ENCODE measurements around the gene SPO11. TPM values are rescaled to one million over a fixed set of nuclear protein-coding genes. Genes with fewer than 3 reads are reported as not detected.

The SPO11 gene
- total RNA-seq, 1 donor from 2014 or later, result not detected

DNA sequence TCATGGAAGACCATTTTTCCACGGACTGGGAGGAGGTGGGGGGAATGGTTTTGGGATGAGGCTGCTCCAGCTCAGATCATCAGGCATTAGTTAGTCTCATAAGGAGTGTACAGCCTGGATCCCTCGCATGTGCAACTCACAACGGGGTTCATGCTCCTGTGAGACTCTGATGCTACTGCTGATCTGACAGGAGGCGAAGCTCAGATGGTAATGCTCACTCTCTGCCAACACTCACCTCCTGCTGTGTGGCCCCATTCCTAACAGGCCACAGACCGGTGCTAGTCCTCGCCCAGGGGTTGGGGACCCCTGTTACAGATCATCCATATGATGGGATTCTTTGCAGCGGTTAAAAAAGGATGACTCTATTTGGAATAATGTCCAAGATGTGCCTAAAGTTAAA lies 35.6 kb upstream of the SPO11 start:
- TF ChIP-seq, protein P1, sequence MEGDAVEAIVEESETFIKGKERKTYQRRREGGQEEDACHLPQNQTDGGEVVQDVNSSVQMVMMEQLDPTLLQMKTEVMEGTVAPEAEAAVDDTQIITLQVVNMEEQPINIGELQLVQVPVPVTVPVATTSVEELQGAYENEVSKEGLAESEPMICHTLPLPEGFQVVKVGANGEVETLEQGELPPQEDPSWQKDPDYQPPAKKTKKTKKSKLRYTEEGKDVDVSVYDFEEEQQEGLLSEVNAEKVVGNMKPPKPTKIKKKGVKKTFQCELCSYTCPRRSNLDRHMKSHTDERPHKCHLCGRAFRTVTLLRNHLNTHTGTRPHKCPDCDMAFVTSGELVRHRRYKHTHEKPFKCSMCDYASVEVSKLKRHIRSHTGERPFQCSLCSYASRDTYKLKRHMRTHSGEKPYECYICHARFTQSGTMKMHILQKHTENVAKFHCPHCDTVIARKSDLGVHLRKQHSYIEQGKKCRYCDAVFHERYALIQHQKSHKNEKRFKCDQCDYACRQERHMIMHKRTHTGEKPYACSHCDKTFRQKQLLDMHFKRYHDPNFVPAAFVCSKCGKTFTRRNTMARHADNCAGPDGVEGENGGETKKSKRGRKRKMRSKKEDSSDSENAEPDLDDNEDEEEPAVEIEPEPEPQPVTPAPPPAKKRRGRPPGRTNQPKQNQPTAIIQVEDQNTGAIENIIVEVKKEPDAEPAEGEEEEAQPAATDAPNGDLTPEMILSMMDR (conservative IDR thresholded peaks at IDR 0.05; ENCODE audit: low read depth, low read length), result no peak
- no peak overlapping the region for H3K4me3 ChIP-seq (ENCODE audit: low read depth, low read length)
- DNase-seq (ENCODE audit: low read depth), result no peak

DNA sequence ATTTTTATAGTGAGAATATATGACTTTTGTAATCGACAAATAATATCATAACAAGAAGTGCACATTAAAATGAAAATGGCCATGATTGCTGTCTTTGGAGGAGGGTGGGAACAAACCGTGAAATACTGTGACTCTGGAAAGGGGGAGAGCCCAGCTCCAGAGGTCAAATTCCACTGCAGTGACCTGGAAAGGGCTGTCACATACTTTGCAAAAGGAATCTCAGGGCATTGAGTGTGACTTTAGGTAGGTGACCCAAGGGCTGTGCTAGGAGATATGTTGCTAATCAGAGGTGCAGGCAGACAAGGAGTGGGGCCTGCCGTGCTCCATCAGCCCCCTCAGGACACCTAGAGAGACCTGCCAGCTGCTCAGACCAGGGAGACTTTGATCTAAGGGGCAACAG lies 35.1 kb upstream of the SPO11 start:
- DNase-seq (ENCODE audit: low read depth), result no peak
- TF ChIP-seq, protein P1 (conservative IDR thresholded peaks at IDR 0.05; ENCODE audit: low read depth, low read length), result no peak
- no peak overlapping the region for H3K4me3 ChIP-seq (ENCODE audit: low read depth, low read length)

DNA sequence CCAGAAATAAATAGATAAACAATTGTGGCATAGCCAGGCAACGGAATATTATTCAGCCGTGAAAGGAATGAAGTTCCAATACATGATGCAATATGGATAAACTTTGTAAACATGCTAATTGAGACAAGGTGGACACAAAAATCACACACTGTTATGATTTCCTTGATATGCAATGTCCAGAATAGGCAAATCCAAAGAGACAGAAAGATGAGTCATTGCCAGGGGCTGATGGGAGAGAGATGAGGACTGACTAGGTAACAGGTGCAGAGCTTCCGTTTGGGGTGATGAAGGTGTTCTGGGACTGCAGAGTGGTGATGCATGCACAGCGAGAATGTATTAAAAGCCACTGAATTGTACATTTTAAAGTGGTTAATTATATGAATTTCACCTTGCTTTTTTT lies 31.1 kb upstream of the SPO11 start:
- TF ChIP-seq, protein P1 (conservative IDR thresholded peaks at IDR 0.05; ENCODE audit: low read depth, low read length), result no peak
- no peak overlapping the region for H3K4me3 ChIP-seq (ENCODE audit: low read depth, low read length)
- DNase-seq (ENCODE audit: low read depth), result no peak

DNA sequence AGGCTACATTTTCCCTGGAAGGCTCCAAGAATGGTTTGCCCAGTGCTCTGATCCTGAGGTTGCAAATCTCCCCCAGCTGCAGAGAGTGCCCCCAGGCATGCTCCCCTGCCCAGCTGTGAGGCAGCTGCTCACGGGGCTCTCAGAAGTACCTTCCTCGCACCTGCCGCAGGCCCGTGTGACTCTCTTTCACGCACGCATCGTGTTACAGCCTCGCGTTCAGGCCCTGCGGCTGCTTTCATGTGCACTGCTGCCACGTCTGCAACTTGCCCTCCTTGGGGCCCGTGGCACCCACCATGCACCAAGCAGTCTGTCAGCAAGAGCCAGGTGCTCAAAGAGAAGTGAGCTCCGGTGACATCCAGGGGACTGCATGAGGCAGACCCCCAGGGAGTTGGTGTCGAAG lies 28.6 kb upstream of the SPO11 start:
- no peak for DNase-seq (ENCODE audit: low read depth)
- H3K4me3 ChIP-seq (ENCODE audit: low read depth, low read length), result no peak overlapping the region
- TF ChIP-seq, protein P1 (conservative IDR thresholded peaks at IDR 0.05; ENCODE audit: low read depth, low read length), result no peak

DNA sequence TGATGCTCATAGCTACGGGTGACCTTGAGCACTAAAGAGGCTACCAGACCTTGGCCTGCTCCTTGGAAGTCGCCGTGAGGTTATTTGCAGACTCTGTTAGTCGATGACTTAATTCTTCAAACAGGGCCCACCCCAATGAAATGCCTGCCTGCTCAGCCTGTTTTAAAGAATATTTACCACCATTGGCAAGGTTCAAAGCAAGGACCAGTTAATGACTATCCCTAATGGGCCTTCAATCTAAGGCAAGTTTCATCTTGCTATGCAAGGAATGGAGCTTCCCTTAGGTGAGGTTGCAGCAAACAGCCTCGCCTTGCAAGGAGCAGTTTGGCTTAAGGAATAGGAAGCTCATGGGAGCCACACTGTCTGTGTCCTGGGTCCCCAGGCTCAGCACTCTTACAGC lies 22.9 kb upstream of the SPO11 start:
- DNase-seq (ENCODE audit: low read depth), result no peak
- no peak overlapping the region for H3K4me3 ChIP-seq (ENCODE audit: low read depth, low read length)
- TF ChIP-seq, protein P1 (conservative IDR thresholded peaks at IDR 0.05; ENCODE audit: low read depth, low read length), result no peak

DNA sequence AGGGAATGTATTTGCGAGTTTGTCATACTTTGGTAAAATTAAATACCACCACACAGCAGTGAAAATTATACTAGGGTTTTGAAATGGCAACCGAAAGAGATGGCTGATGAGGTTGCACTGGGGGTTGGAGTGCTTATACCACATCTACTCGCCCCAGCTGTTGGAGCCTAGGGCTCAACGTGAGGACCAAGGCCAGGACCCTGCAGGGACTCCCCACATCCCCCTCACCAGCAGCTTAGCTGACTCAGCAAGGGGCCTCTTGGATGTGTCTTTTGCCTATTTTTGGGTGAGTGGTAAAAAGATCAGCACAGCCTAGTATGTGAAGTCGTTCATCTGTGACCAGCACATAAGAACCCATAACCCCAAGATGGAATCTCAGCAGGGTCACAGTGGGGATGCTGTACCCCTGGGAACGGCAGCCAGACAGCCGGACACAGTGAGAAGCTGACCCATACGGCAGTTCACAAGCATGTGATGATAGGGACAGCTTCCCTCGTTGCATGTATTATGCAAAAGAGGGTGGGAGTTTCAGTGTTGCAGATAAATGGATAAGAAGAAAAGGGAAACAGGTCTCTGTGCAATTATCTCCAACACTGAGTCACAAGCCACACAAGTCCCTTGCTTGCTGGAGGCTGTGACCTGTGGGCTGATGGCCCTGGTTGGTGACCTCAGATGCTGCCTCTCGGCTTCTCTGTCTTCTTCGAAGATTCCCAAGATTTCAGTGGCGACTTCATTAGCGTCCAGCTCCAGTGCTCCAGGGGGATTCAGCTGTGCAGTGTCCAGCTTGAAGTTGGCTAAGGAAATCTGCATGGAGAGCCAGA lies 20.9 kb upstream of the SPO11 start:
- TF ChIP-seq, protein P1 (conservative IDR thresholded peaks at IDR 0.05; ENCODE audit: low read depth, low read length), result no peak
- DNase-seq (ENCODE audit: low read depth), result no peak
- H3K4me3 ChIP-seq (ENCODE audit: low read depth, low read length), result no peak overlapping the region
